ENCODE data around the gene ARL4D. TPM values are rescaled to one million over a fixed set of nuclear protein-coding genes. Genes with fewer than 3 reads are reported as not detected.
A peak's percentile ranks its signal among the peaks of the same experiment; 100 is the strongest.
"Not testable (repeated sequence)": the region's sequence is repeated elsewhere in the genome, so short reads cannot be mapped to it uniquely, and the experiment has no call there.

The ARL4D gene
- total RNA-seq, 1 donor from 2014 or later, result 3.3 TPM

DNA sequence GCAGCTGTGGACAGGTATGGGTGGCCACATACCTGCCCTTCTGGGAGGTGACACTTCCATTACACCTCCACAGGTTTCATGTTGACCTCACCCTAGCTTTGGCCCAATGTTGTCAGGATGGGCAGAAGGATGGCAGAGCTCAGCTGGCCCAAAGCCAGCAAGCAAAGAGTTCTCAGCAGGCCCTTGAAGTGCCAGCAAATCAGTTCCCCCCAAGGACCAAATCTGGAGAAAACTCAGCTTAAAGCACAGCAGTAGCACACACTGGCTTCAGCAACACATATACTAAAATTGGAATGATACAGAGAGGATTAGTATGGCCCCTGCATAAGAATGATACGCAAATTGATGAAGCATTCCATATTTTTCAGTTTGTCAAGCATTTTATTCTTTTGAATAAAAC, 13.4 kb downstream of the ARL4D start:
- no peak for DNase-seq (ENCODE audit: low spot score in 2 of 2)
- no peaks in the 10 kb centered on the region for H3K36me3 ChIP-seq
- H3K9me3 ChIP-seq, result no peaks in the 10 kb centered on the region
- H3K27ac ChIP-seq, result no peak overlapping the region
- H3K27me3 ChIP-seq, result no peaks in the 10 kb centered on the region
- TF ChIP-seq, protein P1, sequence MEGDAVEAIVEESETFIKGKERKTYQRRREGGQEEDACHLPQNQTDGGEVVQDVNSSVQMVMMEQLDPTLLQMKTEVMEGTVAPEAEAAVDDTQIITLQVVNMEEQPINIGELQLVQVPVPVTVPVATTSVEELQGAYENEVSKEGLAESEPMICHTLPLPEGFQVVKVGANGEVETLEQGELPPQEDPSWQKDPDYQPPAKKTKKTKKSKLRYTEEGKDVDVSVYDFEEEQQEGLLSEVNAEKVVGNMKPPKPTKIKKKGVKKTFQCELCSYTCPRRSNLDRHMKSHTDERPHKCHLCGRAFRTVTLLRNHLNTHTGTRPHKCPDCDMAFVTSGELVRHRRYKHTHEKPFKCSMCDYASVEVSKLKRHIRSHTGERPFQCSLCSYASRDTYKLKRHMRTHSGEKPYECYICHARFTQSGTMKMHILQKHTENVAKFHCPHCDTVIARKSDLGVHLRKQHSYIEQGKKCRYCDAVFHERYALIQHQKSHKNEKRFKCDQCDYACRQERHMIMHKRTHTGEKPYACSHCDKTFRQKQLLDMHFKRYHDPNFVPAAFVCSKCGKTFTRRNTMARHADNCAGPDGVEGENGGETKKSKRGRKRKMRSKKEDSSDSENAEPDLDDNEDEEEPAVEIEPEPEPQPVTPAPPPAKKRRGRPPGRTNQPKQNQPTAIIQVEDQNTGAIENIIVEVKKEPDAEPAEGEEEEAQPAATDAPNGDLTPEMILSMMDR (IDR thresholded peaks at IDR 0.05), result no peak
- H3K4me3 ChIP-seq, result no peak overlapping the region
- intact Hi-C loops (cut with DNase I), result no loop called here
- H3K4me1 ChIP-seq, result peaks cover under 1 to 10% of the 10 kb centered on the region in 2 donors

DNA sequence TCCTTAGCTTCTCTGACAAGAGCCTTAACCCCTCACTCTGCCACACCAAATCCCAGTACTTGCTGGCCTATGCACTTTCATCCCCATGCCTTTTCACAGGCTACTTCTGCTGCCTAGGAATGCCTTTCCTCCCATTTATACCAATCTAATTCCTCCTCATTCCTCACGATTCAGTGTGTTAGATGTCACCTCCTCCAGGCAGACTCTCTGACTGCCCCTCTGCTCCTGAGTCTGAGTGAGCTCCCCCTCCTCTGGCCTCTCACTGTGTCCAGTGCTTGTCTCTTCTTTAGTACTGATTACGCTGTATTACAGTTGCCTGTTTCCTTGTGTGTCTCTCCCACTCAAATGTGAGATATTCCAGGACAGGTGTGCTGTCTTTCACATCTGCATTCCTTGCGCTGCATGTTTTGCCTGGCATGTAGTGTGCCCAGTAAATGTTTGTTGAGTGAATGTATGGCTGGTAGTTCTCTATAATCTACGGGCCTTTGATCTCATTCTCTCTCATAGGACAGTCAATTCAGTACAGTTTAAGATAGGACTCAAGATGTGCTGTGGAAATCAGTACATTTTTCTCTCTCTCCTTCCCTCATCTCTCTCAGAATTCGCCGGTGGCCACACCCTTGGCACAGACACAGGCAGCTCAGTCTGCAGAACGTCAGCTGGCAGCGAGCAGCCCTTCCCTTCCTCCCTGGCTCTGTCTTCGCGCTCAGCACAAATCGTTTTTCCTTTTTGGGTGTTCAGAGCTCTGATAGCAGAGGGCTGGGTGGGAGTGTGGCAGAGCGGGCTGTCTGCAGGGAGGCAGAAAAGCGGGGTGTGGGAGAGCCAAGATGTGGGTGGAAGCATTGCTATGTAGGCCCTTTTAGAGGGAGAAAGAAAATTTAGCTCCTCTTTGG, 18.5 kb downstream of the ARL4D start:
- intact Hi-C loops (cut with DNase I), result no loop called here
- peak in 1 of 2 donors; percentile 73 for DNase-seq (ENCODE audit: low spot score in 2 of 2)
- peaks cover 9 to 21% of the 10 kb centered on the region in 2 donors for H3K4me1 ChIP-seq
- peak overlapping the region in 1 of 2 donors; percentile 11 for H3K4me3 ChIP-seq
- TF ChIP-seq, protein P1 (IDR thresholded peaks at IDR 0.05), result no peak
- H3K27ac ChIP-seq, result peak overlapping the region; percentile 63 to 72
- no peaks in the 10 kb centered on the region for H3K36me3 ChIP-seq
- no peaks in the 10 kb centered on the region for H3K9me3 ChIP-seq
- no peaks in the 10 kb centered on the region for H3K27me3 ChIP-seq

DNA sequence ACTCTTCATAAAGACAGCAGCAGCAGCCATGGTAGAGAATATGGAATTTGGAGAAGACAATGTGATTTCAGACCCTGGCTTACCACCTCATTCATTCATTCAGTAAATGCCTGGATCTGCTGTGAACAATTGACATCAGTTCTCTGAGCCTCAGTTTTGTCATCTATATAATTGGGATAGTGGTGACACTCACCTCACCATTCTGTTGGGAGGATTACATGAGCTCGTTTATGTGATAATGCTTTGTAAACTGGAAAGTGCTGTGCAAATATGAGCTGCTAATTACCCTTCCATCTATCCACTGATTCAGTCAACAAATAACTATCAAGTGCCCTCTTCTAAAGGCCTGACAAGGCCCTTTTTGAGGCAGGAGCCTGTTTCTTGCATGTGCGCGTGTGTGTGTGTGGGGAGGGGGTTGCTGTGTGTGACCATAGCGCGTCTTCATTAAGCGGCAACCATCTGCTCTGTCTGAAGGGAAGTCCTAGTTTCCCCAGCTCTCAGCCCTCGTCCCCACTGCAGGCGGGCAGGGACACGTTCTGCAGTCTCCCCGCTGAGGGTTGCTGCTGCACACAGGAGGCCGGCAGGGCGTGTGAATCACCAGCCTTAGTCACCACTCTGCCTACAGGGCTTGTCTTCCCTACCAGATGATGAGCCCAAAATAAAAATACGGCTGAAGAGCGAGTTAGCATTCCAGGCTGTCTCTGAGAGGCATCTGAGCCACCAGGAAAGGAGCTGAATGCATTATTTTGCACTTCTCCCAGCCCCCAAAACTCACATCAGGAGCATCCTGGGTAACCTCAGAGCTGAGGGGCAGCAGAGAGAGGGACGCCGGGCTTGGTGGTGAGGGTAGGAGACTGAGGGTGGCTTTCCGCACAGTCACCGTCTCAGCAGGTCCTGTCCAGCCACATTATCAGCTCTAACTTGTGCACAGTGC, 19.9 kb downstream of the ARL4D start:
- Histone ChIP-seq H3K9me3 (no peaks in the 10 kb centered on the region), H3K27me3 (no peaks in the 10 kb centered on the region), H3K27ac (peak overlapping the region; percentile 63 to 72), H3K4me1 (peaks cover 9 to 21% of the 10 kb centered on the region in 2 donors), H3K36me3 (no peaks in the 10 kb centered on the region), H3K4me3 (no peak overlapping the region)
- intact Hi-C loops (cut with DNase I), result loop anchor here (2.0 kb wide), 1 partner anchor 16 kb away; no protein-coding TSS in a partner anchor
- TF ChIP-seq, protein P1 (IDR thresholded peaks at IDR 0.05), result no peak
- peak in 1 of 2 donors; percentile 73 for DNase-seq (ENCODE audit: low spot score in 2 of 2)

DNA sequence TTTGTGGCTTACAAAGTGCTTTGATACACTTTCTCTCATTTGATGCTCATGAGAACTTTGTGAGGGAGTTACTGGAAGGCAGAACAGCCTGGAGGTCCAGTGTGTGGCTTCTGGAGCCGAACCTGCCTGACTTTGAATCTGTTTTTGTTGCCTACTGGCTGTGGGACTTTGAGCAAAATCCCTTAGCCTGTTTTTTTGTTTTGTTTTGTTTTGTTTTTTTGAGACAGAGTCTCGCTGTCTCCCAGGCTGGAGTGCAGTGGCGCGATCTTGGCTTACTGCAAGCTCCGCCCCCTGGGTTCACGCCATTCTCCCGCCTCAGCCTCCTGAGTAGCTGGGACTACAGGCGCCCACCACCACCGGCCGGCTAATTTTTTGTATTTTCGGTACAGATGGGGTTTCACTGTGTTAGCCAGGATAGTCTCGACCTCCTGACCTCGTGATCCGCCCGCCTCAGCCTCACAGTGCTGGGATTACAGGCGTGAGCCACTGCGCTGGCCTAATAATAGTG, 20.6 kb downstream of the ARL4D start:
- Histone ChIP-seq H3K27ac (peak overlapping the region in 1 of 2 donors; percentile 36), H3K4me1 (peaks cover 9 to 21% of the 10 kb centered on the region in 2 donors)
- not testable (repeated sequence) for DNase-seq (ENCODE audit: low spot score in 2 of 2); H3K27me3 ChIP-seq; H3K4me3 ChIP-seq; H3K36me3 ChIP-seq; H3K9me3 ChIP-seq
- intact Hi-C loops (cut with DNase I), result loop anchor here (2.0 kb wide), 1 partner anchor 17 kb away; no protein-coding TSS in a partner anchor

DNA sequence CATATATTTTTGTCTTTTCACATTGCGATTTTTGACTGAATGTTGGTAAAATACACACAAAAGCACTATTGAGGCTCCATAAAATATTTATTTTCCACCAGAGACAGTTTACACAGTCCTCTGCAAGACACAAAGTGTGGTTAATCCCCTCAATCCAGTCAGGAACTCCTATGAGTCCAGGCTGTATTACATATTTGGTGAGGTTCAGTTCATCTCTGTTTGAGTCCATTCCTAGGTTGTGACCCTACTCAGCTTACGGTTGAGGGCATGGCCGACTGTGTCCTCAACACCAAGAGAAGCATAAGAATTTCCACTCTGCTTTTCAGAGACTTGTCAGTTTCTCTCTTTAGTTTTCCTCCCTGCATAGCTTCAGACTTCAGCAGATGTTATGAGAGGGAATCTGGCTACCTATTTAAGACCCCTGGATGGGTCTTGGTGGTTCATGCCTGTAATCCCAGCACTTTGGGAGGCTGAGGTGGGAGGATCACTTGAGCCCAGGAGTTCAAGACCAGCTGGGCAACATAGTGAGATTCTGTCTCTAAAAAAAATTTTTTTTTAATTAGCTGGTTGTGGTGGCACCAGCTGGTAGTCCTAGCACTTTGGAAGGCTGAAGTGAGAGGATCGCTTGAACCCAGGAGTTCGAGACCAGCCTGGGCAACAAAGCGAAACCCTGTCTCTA, 25.1 kb downstream of the ARL4D start:
- no peak overlapping the region for H3K27ac ChIP-seq
- H3K4me1 ChIP-seq, result no peaks in the 10 kb centered on the region
- H3K27me3 ChIP-seq, result no peaks in the 10 kb centered on the region
- no peak for DNase-seq (ENCODE audit: low spot score in 2 of 2)
- no peaks in the 10 kb centered on the region for H3K36me3 ChIP-seq
- TF ChIP-seq, protein P1 (IDR thresholded peaks at IDR 0.05), result no peak
- intact Hi-C loops (cut with DNase I), result no loop called here
- H3K9me3 ChIP-seq, result no peaks in the 10 kb centered on the region
- H3K4me3 ChIP-seq, result no peak overlapping the region
